ENCODE data around the gene SV2A.
"Not testable (repeated sequence)": the region's sequence is repeated elsewhere in the genome, so short reads cannot be mapped to it uniquely, and the experiment has no call there.

SV2A gene, protein sequence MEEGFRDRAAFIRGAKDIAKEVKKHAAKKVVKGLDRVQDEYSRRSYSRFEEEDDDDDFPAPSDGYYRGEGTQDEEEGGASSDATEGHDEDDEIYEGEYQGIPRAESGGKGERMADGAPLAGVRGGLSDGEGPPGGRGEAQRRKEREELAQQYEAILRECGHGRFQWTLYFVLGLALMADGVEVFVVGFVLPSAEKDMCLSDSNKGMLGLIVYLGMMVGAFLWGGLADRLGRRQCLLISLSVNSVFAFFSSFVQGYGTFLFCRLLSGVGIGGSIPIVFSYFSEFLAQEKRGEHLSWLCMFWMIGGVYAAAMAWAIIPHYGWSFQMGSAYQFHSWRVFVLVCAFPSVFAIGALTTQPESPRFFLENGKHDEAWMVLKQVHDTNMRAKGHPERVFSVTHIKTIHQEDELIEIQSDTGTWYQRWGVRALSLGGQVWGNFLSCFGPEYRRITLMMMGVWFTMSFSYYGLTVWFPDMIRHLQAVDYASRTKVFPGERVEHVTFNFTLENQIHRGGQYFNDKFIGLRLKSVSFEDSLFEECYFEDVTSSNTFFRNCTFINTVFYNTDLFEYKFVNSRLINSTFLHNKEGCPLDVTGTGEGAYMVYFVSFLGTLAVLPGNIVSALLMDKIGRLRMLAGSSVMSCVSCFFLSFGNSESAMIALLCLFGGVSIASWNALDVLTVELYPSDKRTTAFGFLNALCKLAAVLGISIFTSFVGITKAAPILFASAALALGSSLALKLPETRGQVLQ

DNA sequence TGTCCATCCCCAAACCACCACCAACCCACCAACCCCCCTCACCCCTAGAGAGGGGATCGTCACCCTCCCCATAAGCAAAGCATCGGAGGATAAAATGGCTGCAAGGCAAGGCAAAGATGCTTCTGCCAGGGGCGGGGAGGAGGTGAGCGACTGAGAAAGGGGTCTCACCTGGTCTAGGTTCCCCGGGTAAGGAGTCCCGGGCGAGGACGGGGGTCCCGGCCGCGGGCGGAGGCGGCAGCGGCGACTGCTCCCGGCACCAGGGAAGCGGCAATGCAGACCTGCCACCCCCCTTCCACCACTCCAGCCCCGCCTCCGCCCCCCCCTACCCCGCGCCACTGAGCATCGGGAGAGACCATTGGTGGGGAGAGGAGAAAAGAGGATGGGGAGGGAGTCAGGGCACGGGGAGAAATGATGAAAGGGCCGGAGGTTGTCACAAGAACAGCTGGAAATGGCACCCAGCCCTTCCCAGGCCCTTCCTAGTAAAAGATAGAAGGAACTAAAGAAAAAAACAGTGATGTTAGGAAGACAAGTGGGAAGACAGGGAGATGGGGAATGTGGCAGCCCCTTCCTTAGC lies at the start of gene SV2A:
Gene SV2A, minus strand, starts transcription at position 274 of the 574 bp plus-strand sequence. CDS start 4,004 bp downstream, outside the sequence.
- no peak for DNase-seq

DNA sequence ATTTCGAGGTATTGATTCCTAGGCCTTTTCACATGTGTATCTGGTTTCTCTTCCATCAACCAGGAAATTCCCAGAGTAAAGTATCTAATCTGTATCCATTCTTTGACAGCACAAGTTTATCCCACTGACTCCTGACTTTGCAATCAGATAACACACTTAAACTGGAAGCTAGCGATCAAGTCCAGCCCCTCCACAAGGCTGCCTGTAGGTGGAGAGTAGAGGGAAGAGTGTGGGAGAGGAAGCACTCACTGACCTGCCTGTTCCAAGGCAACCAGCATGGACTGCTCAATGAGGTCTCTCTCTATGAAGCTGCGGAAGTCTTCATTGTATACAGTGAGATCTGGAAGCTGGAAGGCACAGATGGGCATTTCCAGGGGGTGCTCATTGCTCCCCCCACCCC lies 49.4 kb upstream of the SV2A start:
- no peak for DNase-seq

DNA sequence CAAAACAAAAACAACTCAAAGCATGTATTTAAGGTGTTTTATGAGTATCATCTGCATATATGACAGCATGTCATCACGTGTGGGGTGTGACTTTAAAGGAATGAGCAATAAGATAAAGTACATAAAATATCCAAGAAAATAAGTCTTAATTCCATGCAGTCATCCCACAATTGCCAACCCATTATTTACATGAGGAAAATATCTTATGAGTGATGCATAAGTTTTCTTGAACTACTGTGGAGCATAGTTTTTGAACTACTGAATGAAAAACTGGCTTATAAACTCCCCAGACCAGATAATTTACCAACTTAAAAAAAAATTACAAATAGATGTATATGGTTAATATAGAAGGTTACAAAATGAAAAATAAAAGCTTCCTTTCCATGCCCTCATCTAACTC lies 48.8 kb upstream of the SV2A start:
- no peak for DNase-seq

DNA sequence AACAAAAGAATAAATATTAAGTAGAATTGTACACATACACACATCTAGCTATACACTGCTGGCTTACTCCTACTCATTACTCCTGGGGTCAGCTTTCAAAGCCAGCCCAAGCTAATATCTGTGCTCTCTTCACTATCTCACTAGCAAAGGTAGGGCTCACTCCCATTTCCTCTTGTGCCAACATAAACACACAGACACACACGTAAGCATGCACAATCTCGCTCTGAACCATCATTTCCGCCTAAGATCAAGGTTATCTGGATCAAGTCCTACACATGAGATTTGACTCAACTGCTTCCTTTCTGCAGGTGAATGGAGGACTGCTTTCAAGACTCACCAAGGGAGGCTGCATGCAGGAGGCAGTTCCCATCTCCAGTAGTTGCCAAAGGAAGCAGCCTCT lies 47.8 kb upstream of the SV2A start:
- no peak for DNase-seq

DNA sequence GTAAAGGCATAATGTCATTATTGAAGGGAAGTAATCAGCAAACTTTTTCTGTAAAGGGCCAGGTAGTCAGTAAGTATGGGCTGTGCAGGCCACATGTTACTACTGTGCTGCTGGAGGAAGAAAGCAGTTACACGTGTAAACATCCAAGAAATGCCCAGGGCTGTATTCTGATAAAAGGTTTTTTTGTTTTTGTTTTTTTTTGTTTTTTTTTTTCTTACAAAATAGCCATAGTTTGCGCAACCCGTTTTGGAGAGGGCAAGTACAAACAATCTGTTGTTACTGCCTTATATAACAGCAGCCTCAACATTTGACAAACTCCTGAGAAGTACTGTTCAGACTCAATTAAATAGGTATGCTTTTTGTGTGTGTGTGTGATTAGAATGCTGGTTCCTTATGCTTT lies 45.7 kb upstream of the SV2A start:
- DNase-seq = no peak

DNA sequence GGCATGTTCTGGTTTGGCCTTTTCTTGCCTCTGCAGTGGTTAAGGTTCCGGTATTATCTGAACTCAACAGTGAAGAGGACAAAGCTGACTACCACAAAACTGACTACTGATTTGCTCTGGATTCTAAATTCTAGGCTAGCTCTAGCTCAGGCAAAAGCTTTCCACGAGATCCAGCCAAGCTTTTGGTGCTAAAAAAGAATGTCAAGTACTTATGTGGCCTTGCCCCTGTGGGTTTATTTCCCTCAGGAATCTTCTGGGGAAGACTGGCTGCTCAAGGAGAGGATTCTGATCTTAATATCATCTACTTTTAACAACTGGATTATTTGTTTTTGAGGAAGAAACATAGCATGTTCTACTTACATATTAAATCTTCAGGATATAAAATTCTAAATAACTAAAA lies 45.1 kb upstream of the SV2A start:
- no peak for DNase-seq

DNA sequence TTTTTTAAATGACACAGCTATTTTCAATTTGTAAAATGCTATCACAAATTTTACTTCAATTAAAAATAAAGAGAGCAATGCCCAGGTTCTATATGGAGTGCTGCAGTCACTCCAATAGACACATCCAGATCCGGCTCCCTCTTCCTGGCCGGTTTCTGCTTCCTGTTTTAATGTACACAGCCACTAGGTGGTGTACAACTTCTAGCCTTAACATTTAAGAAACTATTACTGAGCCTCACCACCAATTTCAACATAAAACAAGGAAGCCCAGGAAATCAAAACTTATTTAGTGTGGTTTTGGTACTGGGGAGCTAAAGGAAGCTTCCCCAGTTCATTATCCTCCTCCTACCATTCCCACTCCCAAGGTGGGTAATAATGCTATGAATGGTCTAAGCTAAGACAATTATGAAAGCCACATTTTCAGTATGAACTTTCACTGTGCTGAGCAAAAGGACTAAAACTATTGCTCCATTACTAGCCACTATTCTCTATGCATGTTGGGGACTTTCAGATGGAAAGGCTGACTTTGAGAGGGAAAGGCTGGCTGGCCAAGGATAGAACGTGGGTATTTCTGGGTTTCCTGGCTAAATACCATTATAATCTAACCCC lies 44.5 kb upstream of the SV2A start:
- peak; percentile 78 for DNase-seq

DNA sequence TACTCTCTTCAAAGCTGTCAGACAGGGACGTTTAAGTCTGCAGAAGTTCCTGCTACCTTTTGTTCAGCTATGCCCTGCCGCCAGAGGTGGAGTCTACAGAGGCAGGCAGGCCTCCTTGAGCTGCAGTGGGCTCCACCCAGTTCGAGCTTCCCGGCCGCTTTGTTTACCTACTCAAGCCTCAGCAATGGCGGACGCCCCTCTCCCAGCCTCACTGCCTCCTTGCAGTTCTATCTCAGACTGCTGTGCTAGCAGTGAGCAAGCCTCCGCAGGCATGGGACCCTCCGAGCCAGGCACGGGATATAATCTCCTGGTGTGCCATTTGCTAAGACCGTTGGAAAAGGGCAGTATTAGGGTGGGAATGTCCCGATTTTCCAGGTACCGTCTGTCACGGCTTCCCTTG lies 39.9 kb upstream of the SV2A start:
- not testable (repeated sequence) for DNase-seq

DNA sequence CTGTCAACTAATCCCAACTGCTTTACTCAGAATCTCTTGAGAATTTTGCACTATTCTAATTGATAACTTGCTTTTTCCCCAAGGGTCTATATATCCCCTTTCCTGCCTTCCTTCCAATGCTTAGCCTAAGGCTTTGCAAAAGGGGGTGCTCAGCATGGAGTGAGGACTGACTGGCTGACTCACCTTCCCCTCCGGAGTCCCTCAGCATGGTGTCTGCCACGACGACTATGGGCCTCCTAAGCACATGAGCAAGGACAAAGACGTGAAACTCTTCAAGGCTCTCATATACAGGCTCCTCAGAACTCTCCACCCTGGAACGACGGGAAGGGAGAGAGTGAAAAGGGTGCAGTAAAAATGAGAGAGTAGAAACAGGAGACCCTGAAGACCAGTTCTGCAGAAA lies 32.3 kb upstream of the SV2A start:
- no peak for DNase-seq

DNA sequence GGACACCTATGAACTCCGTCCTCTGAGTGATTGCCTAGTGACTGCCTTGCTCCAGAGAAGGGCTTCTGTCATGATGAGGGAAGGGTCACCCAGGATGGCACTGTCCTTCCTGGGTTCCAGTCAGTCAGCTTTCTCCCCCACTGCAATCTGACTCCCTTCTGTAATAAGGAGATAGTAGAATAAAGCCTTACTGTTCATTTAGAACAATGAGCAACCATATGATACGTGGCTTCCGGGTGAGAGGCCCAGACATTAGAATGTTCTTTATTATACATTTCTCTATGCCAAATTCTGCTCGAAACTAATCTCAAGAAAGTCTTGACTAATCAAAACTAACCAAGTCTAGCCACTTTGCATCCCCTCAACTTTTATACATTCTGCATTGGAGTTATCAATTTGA lies 27.6 kb upstream of the SV2A start:
- DNase-seq = no peak

DNA sequence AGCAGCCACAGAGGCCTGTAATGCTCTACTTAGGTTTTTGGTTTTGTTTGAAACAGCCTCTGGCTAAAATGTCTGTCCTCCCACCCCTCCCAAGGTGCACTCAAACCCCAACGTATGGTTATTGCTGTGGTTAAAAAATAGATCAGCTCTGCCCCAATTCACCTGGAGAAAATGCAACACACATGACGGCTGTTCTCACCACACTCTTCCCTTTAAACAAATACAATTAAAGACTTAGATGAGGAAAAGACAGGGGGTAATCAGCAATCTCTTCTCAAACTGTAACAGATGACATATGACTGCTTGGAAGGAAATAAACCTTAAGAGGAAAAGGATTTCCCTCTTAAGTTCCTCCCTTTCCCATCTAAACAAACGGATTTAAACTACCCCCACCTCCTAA lies 25.2 kb upstream of the SV2A start:
- DNase-seq = no peak

DNA sequence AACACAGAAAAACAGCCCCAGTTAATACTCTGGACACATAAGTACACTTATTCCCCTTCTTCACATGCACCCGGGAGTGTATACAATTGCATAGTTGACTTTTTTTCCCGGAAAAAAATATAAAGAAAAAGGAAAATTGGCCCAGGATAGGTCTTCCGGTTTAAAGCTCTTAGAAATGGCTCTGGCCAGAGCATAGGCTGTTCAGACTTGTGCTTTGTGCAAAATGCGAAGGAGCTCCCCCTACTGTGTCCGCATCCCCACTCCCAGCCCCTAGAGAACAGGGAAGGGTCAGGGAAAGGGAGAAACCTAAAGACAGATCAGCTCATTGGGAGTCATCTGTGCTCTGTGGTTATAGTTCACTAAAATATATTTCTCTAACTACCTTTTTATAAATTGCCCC lies 24.6 kb upstream of the SV2A start:
- no peak for DNase-seq

DNA sequence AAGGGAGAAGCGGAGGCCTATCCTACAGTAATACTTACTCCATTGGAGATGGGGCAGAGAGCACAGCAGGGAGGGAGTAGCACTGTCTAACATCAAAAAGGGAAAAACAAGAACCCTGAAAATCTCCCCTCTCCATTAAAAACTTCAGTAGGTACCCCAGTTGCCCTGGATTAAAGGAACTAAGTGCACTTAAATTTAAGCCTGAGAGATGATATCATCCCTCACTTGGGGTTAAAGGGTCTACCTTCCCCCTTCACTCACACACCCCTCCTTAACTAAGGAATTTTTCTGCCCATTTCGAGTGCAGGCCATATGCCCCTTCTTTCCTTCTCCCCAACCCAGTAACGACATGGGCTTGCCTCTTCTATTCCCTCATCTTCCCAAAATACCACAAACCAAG lies 22.8 kb upstream of the SV2A start:
- no peak for DNase-seq

DNA sequence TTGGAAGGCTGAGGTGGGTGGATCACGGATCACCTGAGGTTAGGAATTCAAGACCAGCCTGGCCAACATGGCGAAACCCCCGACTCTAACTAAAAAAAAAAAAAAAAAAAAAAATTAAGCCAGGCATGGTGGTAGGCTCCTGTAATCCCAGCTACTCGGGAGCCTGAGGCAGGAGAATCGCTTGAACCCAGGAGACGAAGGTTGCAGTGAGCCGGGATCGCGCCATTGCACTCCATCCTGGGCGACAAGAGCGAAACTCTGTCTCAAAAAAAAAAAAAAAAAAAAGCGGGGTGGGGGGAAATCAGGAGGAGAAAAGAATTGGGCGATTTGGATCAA lies 21.0 kb upstream of the SV2A start:
- not testable (repeated sequence) for DNase-seq

DNA sequence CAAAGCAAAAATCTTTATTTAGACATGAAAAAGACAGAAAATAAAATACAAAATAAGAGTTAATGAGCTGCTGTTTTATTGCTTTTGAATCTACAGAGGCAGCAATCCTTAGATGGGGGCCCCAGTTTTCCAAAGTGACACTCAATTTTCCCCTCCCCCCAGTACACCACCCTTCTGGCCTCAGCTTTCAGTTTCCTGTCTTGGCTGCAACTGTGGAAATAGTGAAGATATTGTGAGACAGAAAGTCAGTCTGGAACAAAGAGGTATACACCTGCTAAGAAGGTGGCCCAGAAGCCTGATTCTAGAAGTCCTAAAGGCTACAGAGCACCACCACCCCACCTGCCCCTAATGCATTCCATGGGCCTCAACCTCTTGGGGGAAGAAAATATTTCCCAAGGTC lies 20.1 kb upstream of the SV2A start:
- DNase-seq = no peak

DNA sequence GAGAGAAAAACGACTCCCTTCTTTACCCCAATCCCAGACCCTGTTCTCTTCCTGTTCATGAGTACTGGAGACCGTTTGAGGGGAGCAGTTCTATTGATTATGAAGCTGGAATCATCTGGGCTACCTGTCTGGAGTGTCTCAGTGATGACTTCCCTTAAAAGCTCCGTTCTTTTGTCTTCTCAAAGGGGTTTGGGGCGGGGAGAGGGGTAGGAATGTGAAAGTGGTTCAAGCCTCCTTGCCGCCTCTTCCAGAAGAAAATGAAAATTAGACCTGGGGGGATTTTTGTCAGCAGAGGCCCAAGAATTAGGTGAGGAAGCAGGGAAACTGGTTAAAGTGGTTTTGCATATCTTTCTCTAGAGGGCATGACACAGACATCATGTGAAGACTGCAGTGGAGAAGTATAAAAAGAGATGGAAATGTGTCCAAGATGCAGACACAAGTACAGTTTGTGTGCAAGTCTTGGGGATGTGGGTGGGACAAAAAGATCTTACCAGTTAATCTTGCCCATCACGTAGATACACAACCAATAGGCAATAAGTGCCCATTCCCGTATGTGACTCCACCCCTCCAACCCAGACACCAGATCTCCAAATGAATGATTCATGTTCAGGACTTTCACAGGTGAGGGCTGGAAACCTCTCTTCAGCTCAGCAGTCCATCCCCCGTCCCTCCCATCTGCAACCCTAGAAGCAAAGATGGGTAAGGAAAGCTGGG lies 19.5 kb upstream of the SV2A start:
- DNase-seq = no peak

DNA sequence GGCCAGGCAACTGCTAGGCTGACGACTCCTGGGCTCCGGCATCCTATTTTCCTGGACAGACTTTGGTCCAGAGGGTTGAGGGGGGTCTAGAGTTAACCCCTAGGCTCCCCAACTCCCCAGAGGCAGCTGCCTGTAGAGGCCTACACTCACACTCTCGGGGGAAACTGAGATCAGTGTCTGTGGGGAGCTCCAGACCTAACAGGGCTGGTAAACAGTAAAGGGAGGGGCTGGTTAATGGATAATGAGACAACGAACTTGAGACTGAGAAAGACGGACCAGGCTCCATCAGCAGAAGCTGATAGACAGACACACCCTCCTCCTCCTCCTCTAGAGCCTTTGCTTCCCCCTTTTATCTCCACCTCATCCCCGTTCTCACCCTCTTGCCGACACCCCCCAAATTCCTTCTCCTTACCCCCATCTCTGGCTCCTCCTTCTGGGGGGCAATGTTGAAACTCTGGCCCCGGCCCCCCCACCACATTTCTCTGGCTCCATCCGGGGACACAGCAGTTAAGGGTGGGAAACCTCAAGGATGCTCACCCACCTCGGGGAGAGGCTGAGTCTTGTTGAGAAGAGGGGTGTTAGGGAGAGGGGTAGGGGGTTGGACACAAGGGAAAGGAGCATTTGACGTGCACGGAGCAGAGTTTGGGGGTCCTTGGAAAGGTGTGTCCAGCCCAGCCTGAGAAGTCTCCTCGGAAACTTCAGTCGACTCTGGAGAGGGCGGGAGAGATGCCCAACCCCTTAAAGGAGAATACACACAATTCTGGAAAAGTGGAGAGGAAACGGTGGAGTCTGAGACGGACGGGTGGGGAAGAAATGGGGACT lies 18.7 kb upstream of the SV2A start, which contains the start of gene MTMR11:
Gene MTMR11, minus strand, starts transcription at position 710 of the 822 bp plus-strand sequence. Its CDS starts 232 bp downstream, at position 478.
- no peak for DNase-seq

DNA sequence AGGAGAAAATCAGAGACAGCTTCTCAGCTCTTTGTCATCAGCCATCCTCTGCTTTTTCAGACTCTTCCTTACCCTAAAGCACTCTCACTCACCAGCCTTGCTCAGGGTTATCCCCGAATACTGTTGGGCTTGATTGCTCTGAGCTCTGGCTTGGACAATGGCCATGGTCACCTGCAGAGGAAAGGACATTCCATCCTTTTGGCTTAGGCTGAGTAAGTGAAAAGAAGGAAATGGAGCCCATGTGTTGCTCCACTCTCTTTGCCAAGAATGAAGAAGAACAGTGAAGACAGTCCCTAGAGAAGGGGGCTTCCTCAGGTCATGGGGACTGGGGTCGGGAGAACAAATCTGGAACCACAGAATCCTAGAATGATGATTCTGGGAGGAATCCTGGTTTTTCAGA lies 16.7 kb upstream of the SV2A start:
- DNase-seq = no peak

DNA sequence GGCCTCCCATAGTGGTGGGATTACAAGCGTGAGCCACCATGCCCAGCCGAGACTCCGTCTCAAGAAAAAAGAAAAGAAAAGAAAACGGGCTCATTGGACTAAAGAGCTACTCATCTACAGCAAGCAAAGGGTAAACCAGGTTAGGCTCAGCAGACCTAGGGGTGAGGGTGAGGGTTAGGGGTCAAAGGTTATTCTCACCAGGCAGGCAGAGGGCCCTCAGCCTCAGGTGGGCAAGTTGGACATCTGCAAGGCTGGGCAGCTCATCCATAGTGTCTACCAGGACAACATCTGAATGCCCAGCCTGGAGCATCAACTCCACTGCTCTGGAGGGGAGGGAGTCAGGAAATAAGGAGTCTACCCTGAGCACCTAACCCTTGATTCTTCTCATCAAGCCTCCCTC lies 15.6 kb upstream of the SV2A start:
- no peak for DNase-seq

DNA sequence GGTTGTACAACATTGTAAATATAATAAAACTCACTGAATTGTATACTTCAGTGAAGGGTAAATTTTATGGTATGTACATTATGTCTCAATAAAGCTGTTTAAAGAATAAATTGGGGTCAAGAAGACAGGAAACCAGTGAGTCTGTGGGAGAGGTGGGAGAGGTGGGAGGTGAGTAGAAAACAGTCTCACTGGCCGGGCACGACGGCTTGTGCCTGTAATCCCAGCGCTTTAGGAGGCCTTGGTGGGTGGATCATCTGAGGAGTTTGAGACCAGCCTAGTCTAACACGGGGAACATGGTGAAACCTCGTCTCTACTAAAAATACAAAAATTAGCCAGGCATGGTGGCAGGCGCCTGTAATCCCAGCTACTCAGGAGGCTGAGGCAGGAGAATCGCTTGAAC lies 14.8 kb upstream of the SV2A start:
- no peak for DNase-seq

DNA sequence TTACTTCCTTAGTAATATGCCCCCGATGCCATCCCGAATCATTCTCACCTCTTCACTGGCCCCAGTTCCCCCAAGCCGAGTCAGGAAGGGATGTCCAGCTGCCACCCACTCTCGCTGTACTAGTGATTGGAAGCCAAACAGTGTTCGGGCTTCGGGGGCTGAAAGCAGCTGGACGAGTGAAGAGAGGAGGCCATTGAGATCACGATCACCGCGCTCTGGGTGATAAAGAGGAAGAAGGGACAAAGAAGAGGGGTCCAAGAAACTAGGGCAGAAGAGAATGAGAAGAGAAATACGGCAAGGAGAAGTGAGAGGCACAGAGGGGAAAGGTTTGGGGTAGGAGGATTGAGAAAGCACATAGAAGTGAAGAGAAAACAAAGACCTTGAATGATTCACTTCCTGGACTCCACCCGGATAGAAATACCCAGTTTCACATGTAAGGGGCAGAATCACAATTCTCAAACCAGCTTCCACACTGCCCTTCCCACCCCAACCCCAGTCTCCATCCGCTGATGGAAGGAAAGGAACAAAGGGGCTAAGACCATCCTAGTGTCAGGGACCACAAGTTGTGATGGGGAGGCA lies 13.7 kb upstream of the SV2A start:
- no peak for DNase-seq

DNA sequence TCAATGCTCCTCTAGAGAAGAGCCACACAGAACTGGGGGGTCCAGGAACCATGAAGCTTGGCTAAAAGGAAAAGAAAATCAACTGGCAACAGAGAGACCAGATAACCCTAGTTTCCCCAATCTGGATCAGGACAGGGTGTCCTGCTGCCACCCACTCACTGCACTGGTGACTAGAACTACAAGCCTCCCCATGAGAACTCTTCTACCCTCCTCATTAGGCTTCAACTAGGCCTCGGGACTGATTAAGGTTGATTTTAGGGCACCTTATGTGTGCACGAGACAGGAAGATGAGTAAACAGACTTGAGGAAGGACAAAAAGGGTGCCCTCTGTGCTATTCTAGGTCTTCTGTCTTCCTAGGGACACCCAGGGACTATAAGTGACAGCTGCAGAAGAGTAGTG lies 12.2 kb upstream of the SV2A start:
- DNase-seq = no peak
